HEK293 (cell line): ENCODE results near the gene TCF7L2.

Experiments used
- CTCF ChIA-PET: fragments of 350-600 bp; formaldehyde crosslinking; extraction: SDS; loops from one replicate; lab custom pipeline; 2021; ENCODE audit warnings: antibody characterized with exemption; lab: Yijun Ruan, JAX
- POLR2A ChIA-PET: fragments of 300-600 bp; formaldehyde crosslinking; extraction: SDS; loops from one replicate; lab custom pipeline; 2020; ENCODE audit warnings: antibody characterized with exemption, inconsistent platforms; lab: Yijun Ruan, JAX
- H3K27ac ChIP-seq: fragments of 200-500 bp; sonication (Bioruptor generic); 2 replicates; pipeline ENCODE4 v1.5.1; 2014; ENCODE audit warnings: low read depth, low read length, control low read depth, inconsistent platforms; ENCODE audit errors: extremely low read depth
- H3K36me3 ChIP-seq, 2 experiments: fragments of 200-500 bp in 1 of 2; sonication (Bioruptor generic) in 1 of 2; 1 replicate in 1 of 2; 2 replicates in 1 of 2; pipeline ENCODE4 v1.5.1; 2014 to 2017; ENCODE audit warnings: inconsistent platforms in 2 of 2, low read length in 2 of 2; ENCODE audit not compliant: control insufficient read depth in 2 of 2, insufficient read depth in 1 of 2
- H3K4me1 ChIP-seq: fragments of 200-500 bp; sonication (Bioruptor generic); 2 replicates; pipeline ENCODE4 v1.5.1; 2014; ENCODE audit warnings: mild to moderate bottlenecking, low read length, inconsistent platforms; ENCODE audit not compliant: control insufficient read depth, insufficient read depth
- H3K4me3 ChIP-seq: 2 replicates; pipeline ENCODE4 v1.5.1; 2011; ENCODE audit warnings: low read depth, mild to moderate bottlenecking, control low read depth, low read length, moderate library complexity
- H3K9me3 ChIP-seq: fragments of 200-500 bp; sonication (Bioruptor generic); 2 replicates; pipeline ENCODE4 v1.5.1; 2014; ENCODE audit warnings: low read depth, low read length, inconsistent platforms; ENCODE audit not compliant: control insufficient read depth, insufficient read depth
- EGR2 ChIP-seq: fragments of 450-650 bp; formaldehyde crosslinking; IDR thresholded peaks from 2 replicates; pipeline ENCODE4 v1.5.1; 2016; ENCODE audit warnings: low read depth, missing biosample characterization, missing genetic modification characterization
- TCF7L2 ChIP-seq: IDR thresholded peaks from 2 replicates; pipeline ENCODE4 v1.6.1; 2011; ENCODE audit warnings: low read depth, mild to moderate bottlenecking, inconsistent platforms, low read length, moderate library complexity, borderline replicate concordance
- YY1 ChIP-seq: fragments of 450-650 bp; formaldehyde crosslinking; IDR thresholded peaks from 2 replicates; pipeline ENCODE4 v1.5.1; 2018; ENCODE audit warnings: missing biosample characterization, missing genetic modification characterization
- ZFP41 ChIP-seq: fragments of 450-650 bp; formaldehyde crosslinking; IDR thresholded peaks from 2 replicates; pipeline ENCODE4 v1.5.1; 2016; ENCODE audit warnings: missing biosample characterization, missing genetic modification characterization, borderline replicate concordance
- ZFP69B ChIP-seq: fragments of 450-650 bp; formaldehyde crosslinking; IDR thresholded peaks from 2 replicates; pipeline ENCODE4 v1.5.1; 2016; ENCODE audit warnings: missing biosample characterization, missing genetic modification characterization
- ZNF239 ChIP-seq: fragments of 450-650 bp; formaldehyde crosslinking; IDR thresholded peaks from 2 replicates; pipeline ENCODE4 v1.5.1; 2016; ENCODE audit warnings: missing biosample characterization, missing genetic modification characterization
- ZNF24 ChIP-seq: fragments of 450-650 bp; formaldehyde crosslinking; IDR thresholded peaks from 2 replicates; pipeline ENCODE4 v1.5.1; 2016; ENCODE audit warnings: missing biosample characterization, missing genetic modification characterization
- ZNF324 ChIP-seq: fragments of 450-650 bp; formaldehyde crosslinking; IDR thresholded peaks from 2 replicates; pipeline ENCODE4 v1.5.1; 2016; ENCODE audit warnings: missing biosample characterization, missing genetic modification characterization
- ZNF341 ChIP-seq: fragments of 450-650 bp; formaldehyde crosslinking; IDR thresholded peaks from 2 replicates; pipeline ENCODE4; 2016; ENCODE audit warnings: low read depth, missing biosample characterization, missing genetic modification characterization
- ZNF391 ChIP-seq: fragments of 450-650 bp; formaldehyde crosslinking; IDR thresholded peaks from 2 replicates; pipeline ENCODE4 v1.5.1; 2016; ENCODE audit warnings: low read depth, missing biosample characterization, missing genetic modification characterization, borderline replicate concordance
- ZNF510 ChIP-seq: fragments of 450-650 bp; formaldehyde crosslinking; IDR thresholded peaks from 2 replicates; pipeline ENCODE4 v1.5.1; 2018; ENCODE audit warnings: mild to moderate bottlenecking, missing genetic modification characterization, missing biosample characterization; ENCODE audit not compliant: insufficient replicate concordance
- ZNF521 ChIP-seq: fragments of 450-650 bp; formaldehyde crosslinking; IDR thresholded peaks from 2 replicates; pipeline ENCODE4 v1.5.1; 2017; ENCODE audit warnings: missing biosample characterization, mild to moderate bottlenecking, missing genetic modification characterization
- ZNF660 ChIP-seq: fragments of 450-650 bp; IDR thresholded peaks from 2 replicates; pipeline ENCODE4 v1.5.1; 2018; ENCODE audit warnings: missing biosample characterization, mild to moderate bottlenecking, missing genetic modification characterization
- TF ChIP-seq, protein P1 (sequence below): fragments of 450-650 bp; formaldehyde crosslinking; IDR thresholded peaks from 2 replicates; pipeline ENCODE4 v1.5.0; 2017; ENCODE audit warnings: missing biosample characterization, missing genetic modification characterization, borderline replicate concordance
- TF ChIP-seq, protein P2 (sequence below): fragments of 450-650 bp; formaldehyde crosslinking; IDR thresholded peaks from 2 replicates; pipeline ENCODE4 v1.5.1; 2016; ENCODE audit warnings: missing biosample characterization, missing genetic modification characterization

Gene TCF7L2

GRCh38 chr10:113003052-113003451, 53.0 kb downstream of the TCF7L2 start (continued):
- TF ChIP-seq, protein P1, sequence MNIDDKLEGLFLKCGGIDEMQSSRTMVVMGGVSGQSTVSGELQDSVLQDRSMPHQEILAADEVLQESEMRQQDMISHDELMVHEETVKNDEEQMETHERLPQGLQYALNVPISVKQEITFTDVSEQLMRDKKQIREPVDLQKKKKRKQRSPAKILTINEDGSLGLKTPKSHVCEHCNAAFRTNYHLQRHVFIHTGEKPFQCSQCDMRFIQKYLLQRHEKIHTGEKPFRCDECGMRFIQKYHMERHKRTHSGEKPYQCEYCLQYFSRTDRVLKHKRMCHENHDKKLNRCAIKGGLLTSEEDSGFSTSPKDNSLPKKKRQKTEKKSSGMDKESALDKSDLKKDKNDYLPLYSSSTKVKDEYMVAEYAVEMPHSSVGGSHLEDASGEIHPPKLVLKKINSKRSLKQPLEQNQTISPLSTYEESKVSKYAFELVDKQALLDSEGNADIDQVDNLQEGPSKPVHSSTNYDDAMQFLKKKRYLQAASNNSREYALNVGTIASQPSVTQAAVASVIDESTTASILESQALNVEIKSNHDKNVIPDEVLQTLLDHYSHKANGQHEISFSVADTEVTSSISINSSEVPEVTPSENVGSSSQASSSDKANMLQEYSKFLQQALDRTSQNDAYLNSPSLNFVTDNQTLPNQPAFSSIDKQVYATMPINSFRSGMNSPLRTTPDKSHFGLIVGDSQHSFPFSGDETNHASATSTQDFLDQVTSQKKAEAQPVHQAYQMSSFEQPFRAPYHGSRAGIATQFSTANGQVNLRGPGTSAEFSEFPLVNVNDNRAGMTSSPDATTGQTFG (tag by site-specific recombination) = no peak

DNA sequence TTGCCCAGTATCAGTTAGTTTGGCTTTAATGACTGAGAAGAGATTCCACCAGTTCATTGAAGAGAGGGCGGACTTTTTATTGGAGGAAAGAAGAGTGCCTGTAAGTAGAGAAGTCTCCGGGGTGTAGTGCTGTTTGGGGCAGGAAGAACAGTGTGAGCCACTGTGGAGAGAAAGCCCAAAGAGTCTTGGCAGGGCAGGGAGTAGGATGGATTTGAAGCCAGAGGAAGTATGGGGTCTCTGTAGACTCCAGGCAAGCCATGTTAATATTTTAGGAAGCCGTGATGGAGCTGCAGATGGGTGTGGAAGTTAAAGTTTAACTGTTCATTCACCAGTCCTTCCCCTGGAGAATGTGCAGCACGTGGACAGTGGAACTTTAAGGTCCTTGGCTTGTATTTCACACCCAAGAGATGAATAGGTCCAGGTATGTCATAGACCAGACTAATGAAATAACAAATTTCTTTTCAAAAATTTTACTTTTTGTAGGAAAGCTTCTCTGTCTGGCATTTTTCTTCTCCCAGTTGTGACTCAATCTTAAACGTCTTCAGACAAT, 54.1 kb downstream of the TCF7L2 start:
- TF ChIP-seq ZNF510 (no peak), EGR2 (tag by site-specific recombination) (no peak)
- peaks cover 9% of the 10 kb centered on the region for H3K4me1 ChIP-seq
- no peaks in the 10 kb centered on the region for H3K9me3 ChIP-seq
- ChIA-PET POLR2A (no interaction called here), CTCF (interaction anchor here (0.6 kb wide), 1 partner anchor 169 kb away, joined by 6 read pairs; no protein-coding TSS in a partner anchor)
- H3K36me3 ChIP-seq = no peaks in the 10 kb centered on the region; a peak in 1 of 3 replicates
- H3K4me3 ChIP-seq = no peak overlapping the region
- H3K27ac ChIP-seq = no peak overlapping the region

- peaks cover 6% of the 10 kb centered on the region for H3K4me1 ChIP-seq
- TF ChIP-seq TCF7L2 (no peak), ZFP69B (tag by site-specific recombination) (no peak)
- ChIA-PET CTCF (no interaction called here), POLR2A (no interaction called here)
- H3K36me3 ChIP-seq = peaks cover 0 to 2% of the 10 kb centered on the region in 2 experiments; a peak in 2 of 3 replicates
- H3K27ac ChIP-seq = no peak overlapping the region
- H3K9me3 ChIP-seq = no peaks in the 10 kb centered on the region
- H3K4me3 ChIP-seq = no peak overlapping the region
These were observed 55.3 kb downstream of the TCF7L2 start for GRCh38 chr10:113005380-113005779.

DNA sequence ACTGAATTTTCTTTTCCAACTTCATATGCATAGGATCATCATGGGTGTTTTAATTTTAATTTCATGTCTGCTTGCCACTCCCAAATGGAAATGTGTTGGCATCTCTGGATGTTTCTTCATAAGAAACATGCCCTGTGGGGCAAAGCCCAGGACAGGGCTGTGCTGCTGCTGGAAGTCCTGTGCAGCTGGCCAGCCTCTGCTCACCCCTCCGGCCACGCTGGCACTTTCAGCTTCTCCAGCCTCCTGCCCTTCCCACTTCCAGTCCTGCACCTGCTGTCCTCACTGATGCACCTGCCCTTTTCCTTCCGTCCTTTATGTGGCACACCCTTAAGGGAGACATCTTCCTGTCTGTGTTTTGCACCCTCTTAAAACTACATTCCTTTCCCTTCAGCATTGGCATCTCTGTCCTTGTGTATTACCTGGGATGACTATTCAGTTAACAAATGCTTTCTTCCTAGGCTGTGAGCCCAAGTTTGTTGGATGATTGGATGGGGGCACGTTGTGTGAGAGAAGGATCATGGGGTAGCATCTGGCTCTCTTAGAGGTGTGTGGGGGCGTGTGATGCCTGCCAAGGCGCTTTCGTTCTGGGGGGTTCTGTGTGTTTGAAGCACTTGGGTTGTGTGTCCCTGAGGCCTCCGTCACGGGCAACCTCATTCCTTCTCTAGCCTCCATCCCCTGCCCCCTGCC, 56.8 kb downstream of the TCF7L2 start:
- Histone ChIP-seq H3K9me3 (no peaks in the 10 kb centered on the region), H3K4me3 (no peak overlapping the region), H3K4me1 (no peaks in the 10 kb centered on the region; the same call in 1 of the 2 replicates), H3K36me3 (peaks cover 0 to 2% of the 10 kb centered on the region in 2 experiments; a peak in 2 of 3 replicates), H3K27ac (no peak overlapping the region)
- CTCF ChIA-PET = no interaction called here
- POLR2A ChIA-PET = interaction anchor here (0.6 kb wide), 1 partner anchor 11 kb away, joined by 6 read pairs; no protein-coding TSS in a partner anchor
- TF ChIP-seq ZNF239 (tag by site-specific recombination) (no peak), ZNF660 (tag by site-specific recombination) (no peak)

- ChIA-PET POLR2A (interaction anchor here (0.6 kb wide), 1 partner anchor 10 kb away, joined by 6 read pairs; no protein-coding TSS in a partner anchor), CTCF (no interaction called here)
- H3K4me1 ChIP-seq = no peaks in the 10 kb centered on the region; the same call in 1 of the 2 replicates
- H3K4me3 ChIP-seq = no peak overlapping the region
- no peak overlapping the region for H3K27ac ChIP-seq
- peaks cover 0 to 2% of the 10 kb centered on the region in 2 experiments; a peak in 2 of 3 replicates for H3K36me3 ChIP-seq
- H3K9me3 ChIP-seq = no peaks in the 10 kb centered on the region
- TF ChIP-seq ZNF341 (tag by site-specific recombination) = no peak
- TF ChIP-seq ZNF324 (tag by site-specific recombination) = no peak
- TF ChIP-seq ZNF391 (tag by site-specific recombination) = no peak
- no peak for TF ChIP-seq ZNF521 (tag by site-specific recombination)
- no peak for TF ChIP-seq YY1
- TF ChIP-seq, protein P1 (tag by site-specific recombination) = no peak
- TF ChIP-seq ZFP41 (tag by site-specific recombination) = no peak
- no peak for TF ChIP-seq ZNF24 (tag by site-specific recombination)
- TF ChIP-seq, protein P2, sequence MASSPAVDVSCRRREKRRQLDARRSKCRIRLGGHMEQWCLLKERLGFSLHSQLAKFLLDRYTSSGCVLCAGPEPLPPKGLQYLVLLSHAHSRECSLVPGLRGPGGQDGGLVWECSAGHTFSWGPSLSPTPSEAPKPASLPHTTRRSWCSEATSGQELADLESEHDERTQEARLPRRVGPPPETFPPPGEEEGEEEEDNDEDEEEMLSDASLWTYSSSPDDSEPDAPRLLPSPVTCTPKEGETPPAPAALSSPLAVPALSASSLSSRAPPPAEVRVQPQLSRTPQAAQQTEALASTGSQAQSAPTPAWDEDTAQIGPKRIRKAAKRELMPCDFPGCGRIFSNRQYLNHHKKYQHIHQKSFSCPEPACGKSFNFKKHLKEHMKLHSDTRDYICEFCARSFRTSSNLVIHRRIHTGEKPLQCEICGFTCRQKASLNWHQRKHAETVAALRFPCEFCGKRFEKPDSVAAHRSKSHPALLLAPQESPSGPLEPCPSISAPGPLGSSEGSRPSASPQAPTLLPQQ = no peak
These were observed 57.3 kb downstream of the TCF7L2 start for GRCh38 chr10:113007343-113007771.
